Measurements from ENCODE around the gene TRMU. TPM values are rescaled to one million over a fixed set of nuclear protein-coding genes. Genes with fewer than 3 reads are reported as not detected.

TRMU gene
- total and polyA plus RNA-seq, 2 of the 4 experiments (the other 2 are of a cell fraction): 19.0 to 36.4 TPM

DNA sequence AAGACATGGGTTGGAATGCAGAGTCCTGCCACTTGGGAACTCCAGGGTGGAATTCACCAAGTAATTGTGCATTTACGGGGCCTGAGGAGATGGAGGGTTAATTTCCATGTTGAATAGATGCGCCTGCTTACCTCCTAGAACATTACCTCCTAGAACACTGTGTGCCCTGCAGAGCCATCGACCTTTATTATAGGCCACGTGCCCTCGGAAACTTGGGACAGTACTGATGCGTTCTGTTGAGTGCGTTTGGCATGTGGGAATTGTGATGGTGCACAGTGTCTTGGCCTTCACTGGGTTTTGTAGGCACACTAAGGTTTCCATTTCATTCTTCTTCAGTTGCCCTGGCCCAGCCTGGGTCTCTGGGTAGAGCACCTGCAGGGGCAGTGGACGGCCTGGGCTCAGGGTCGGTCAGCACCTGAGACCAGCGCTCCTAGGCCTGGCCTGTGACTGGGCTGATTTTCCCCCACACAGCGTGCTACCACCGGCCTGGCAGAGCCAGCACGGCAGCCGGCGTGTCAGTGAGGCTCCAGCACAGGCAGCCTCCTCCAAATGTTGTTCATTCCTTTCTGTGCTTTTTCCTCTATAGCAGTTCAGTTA is 12.7 kb downstream of the TRMU start:
- Histone ChIP-seq H4K20me1 (ENCODE audit: insufficient read depth, low read length) (peaks cover 15% of the 10 kb centered on the region), H2AFZ (replicated peaks; ENCODE audit: low read length, poor library complexity) (no peak overlapping the region), H3K4me1 (ENCODE audit: control insufficient read depth, insufficient read depth, low read length) (no peaks in the 10 kb centered on the region), H3K79me1 (ENCODE audit: low read depth in 1 of 2, low read length in 2 of 2) (peaks cover 12 to 28% of the 10 kb centered on the region in 2 experiments), H3K18ac (ENCODE audit: low read depth, low read length) (no peak overlapping the region), H2BK120ac (ENCODE audit: low read depth, low read length) (no peak overlapping the region), H3K27ac (ENCODE audit: insufficient read depth, low read length) (no peak overlapping the region), H4K91ac (ENCODE audit: insufficient read depth, low read depth, low read length) (no peak overlapping the region), H2BK20ac (ENCODE audit: low read depth, low read length) (no peak overlapping the region), H2AK5ac (ENCODE audit: low read depth, low read length) (no peak overlapping the region), H3K56ac (ENCODE audit: extremely low read depth, insufficient read depth, low read length) (no peak overlapping the region), H4K5ac (ENCODE audit: low read depth, low read length) (no peak overlapping the region), H3K4me2 (ENCODE audit: low read depth, low read length) (no peak overlapping the region), H2AK9ac (replicated peaks; ENCODE audit: low read depth, low read length, poor library complexity) (no peak overlapping the region), H3K9ac (ENCODE audit: low read depth, low read length) (no peak overlapping the region), H3K9me1 (ENCODE audit: insufficient read depth, low read length) (no peaks in the 10 kb centered on the region), H2BK5ac (ENCODE audit: low read depth, low read length, poor library complexity, severe bottlenecking) (no peak overlapping the region), H2BK15ac (ENCODE audit: low read depth, low read length) (no peak overlapping the region), H3K4ac (ENCODE audit: low read depth, low read length) (no peak overlapping the region), H3K14ac (replicated peaks; ENCODE audit: low read depth, low read length) (no peak overlapping the region), H3K9me3 (ENCODE audit: control insufficient read depth, insufficient read depth, low read length) (no peaks in the 10 kb centered on the region), H3K4me3 (ENCODE audit: insufficient read depth, low read depth, low read length) (no peak overlapping the region), H3K36me3 (ENCODE audit: control insufficient read depth, insufficient read depth, low read length) (peaks cover 84% of the 10 kb centered on the region), H3K23ac (ENCODE audit: low read depth, low read length) (no peak overlapping the region), H3K27me3 (ENCODE audit: control insufficient read depth, insufficient read depth, low read length) (no peaks in the 10 kb centered on the region), H4K8ac (ENCODE audit: low read depth in 2 of 2, low read length in 2 of 2) (no peak overlapping the region)
- DNase-seq: no peak
- ChIA-PET CTCF (no interaction called here), POLR2A (ENCODE audit: unreplicated experiment) (no interaction called here)
- intact Hi-C loops (cut with micrococcal nuclease) (no loop called here), dilution Hi-C loops (cut with HindIII; ENCODE audit: low sequenced_read_pairs, unreplicated experiment) (no loop called here), in situ Hi-C loops (cut with MboI; ENCODE audit: low sequenced_read_pairs) (loop anchor here (5.0 kb wide), 1 partner anchor 49 kb away; no protein-coding TSS in a partner anchor)
- BruUV-seq (replicated peaks): no TSS peak
- no peak for ATAC-seq (ENCODE audit: low read depth)
- no peak for TF ChIP-seq POLR2A (IDR thresholded peaks at IDR 0.05; ENCODE audit: low read depth, low read length)
- WGBS, 2 experiments (ENCODE audit: extremely low coverage in 2 of 2, insufficient read length in 1 of 2): 100% methylated on average over 3 of the region's 15 CpGs; no CpG with 5 or more reads in 1 of the 2 experiments
